ENCODE measurements around the gene TMCO1. TPM values are rescaled to one million over a fixed set of nuclear protein-coding genes. Genes with fewer than 3 reads are reported as not detected.
"Not testable (repeated sequence)": the region's sequence is repeated elsewhere in the genome, so short reads cannot be mapped to it uniquely, and the experiment has no call there.

Gene TMCO1
- 75.4 and 80.6 TPM in 2 replicates for total RNA-seq

- no peak for FAIRE-seq
Measured at GRCh38 chr1:165768513-165769394, at the start of gene TMCO1. TMCO1 (minus strand) TSS chr1:165768868; CDS start chr1:165768751, 117 bp downstream.

GRCh38 chr1:165816826-165817497 lies 48.3 kb upstream of the TMCO1 start:
- no peaks in the 10 kb centered on the region for H3K36me3 ChIP-seq (ENCODE audit: control insufficient read depth, insufficient read depth, low read length)
- no peaks in the 10 kb centered on the region for H3K27me3 ChIP-seq (ENCODE audit: control insufficient read depth, insufficient read depth, low read length)
- no peak for TF ChIP-seq CTCF (IDR thresholded peaks at IDR 0.05; ENCODE audit: insufficient read depth, low read length, severe bottlenecking)
- no peak for DNase-seq (ENCODE audit: low read depth)
- no peak for FAIRE-seq
- no peak overlapping the region for H3K4me3 ChIP-seq (ENCODE audit: low read depth, low read length)

More at GRCh38 chr1:165768513-165769394, at the start of gene TMCO1:
- DNase-seq (ENCODE audit: low read depth), result peak; percentile 96
- peak; percentile 37 for TF ChIP-seq CTCF (IDR thresholded peaks at IDR 0.05; ENCODE audit: insufficient read depth, low read length, severe bottlenecking)
- Histone ChIP-seq H3K27me3 (ENCODE audit: control insufficient read depth, insufficient read depth, low read length) (no peaks in the 10 kb centered on the region), H3K36me3 (ENCODE audit: control insufficient read depth, insufficient read depth, low read length) (no peaks in the 10 kb centered on the region), H3K4me3 (ENCODE audit: low read depth, low read length) (peak within 1 kb of the TSS; percentile 71)

GRCh38 chr1:165816157-165816556 lies 47.5 kb upstream of the TMCO1 start:
- FAIRE-seq (no peak), DNase-seq (ENCODE audit: low read depth) (no peak)
- Histone ChIP-seq H3K27me3 (ENCODE audit: control insufficient read depth, insufficient read depth, low read length) (no peaks in the 10 kb centered on the region), H3K36me3 (ENCODE audit: control insufficient read depth, insufficient read depth, low read length) (no peaks in the 10 kb centered on the region), H3K4me3 (ENCODE audit: low read depth, low read length) (no peak overlapping the region)
- TF ChIP-seq CTCF (IDR thresholded peaks at IDR 0.05; ENCODE audit: insufficient read depth, low read length, severe bottlenecking), result no peak

GRCh38 chr1:165815725-165816124 lies 47.1 kb upstream of the TMCO1 start:
- no peak for TF ChIP-seq CTCF (IDR thresholded peaks at IDR 0.05; ENCODE audit: insufficient read depth, low read length, severe bottlenecking)
- FAIRE-seq, result no peak
- peak; percentile 47 for DNase-seq (ENCODE audit: low read depth)
- no peak overlapping the region for H3K4me3 ChIP-seq (ENCODE audit: low read depth, low read length)
- H3K36me3 ChIP-seq (ENCODE audit: control insufficient read depth, insufficient read depth, low read length), result no peaks in the 10 kb centered on the region
- no peaks in the 10 kb centered on the region for H3K27me3 ChIP-seq (ENCODE audit: control insufficient read depth, insufficient read depth, low read length)

- Histone ChIP-seq H3K36me3 (ENCODE audit: control insufficient read depth, insufficient read depth, low read length) (no peaks in the 10 kb centered on the region), H3K4me3 (ENCODE audit: low read depth, low read length) (no peak overlapping the region), H3K27me3 (ENCODE audit: control insufficient read depth, insufficient read depth, low read length) (no peaks in the 10 kb centered on the region)
- no peak for FAIRE-seq
- TF ChIP-seq CTCF (IDR thresholded peaks at IDR 0.05; ENCODE audit: insufficient read depth, low read length, severe bottlenecking), result no peak
- no peak for DNase-seq (ENCODE audit: low read depth)
Measured at GRCh38 chr1:165807613-165808012, 38.9 kb upstream of the TMCO1 start.

- not testable (repeated sequence) for DNase-seq (ENCODE audit: low read depth); FAIRE-seq
Measured at GRCh38 chr1:165804513-165804912, 35.8 kb upstream of the TMCO1 start.

More at GRCh38 chr1:165804513-165804912, 35.8 kb upstream of the TMCO1 start:
- not testable (repeated sequence) for H3K27me3 ChIP-seq (ENCODE audit: control insufficient read depth, insufficient read depth, low read length); H3K36me3 ChIP-seq (ENCODE audit: control insufficient read depth, insufficient read depth, low read length); H3K4me3 ChIP-seq (ENCODE audit: low read depth, low read length)

All from bronchial epithelial cell (primary cell).